Spleen (tissue), 7 donors: ENCODE measurements around the gene USP34.

Source experiments
- POLR2A ChIP-seq, 3 donors: fragments of 450-650 bp; IDR thresholded peaks; one replicate each; pipeline ENCODE4 v1.5.1; 2017; ENCODE audit warnings: antibody characterized with exemption in 3 of 3, mild to moderate bottlenecking in 1 of 3
- POLR2AphosphoS5 ChIP-seq, 3 donors: sonication (generic); formaldehyde crosslinking; IDR thresholded peaks; one replicate each; pipeline ENCODE4 v1.5.1; 2017; ENCODE audit warnings: antibody characterized with exemption in 3 of 3
- TF ChIP-seq, protein P1 (sequence below), 11 experiments: fragments of 200-600 bp in 7 of 11; fragments of 450-650 bp in 4 of 11; sonication (generic) in 4 of 11; IDR thresholded peaks in 8 of 11; conservative IDR thresholded peaks in 3 of 11; 1 replicate in 7 of 11; 2 replicates in 4 of 11; pipeline versions ENCODE4 v1.4.0 to v1.8.0; 2016 to 2021; ENCODE audit warnings: antibody characterized with exemption in 11 of 11, inconsistent platforms in 4 of 11, mild to moderate bottlenecking in 1 of 11
- donor health status: DM: no; HTN: no; CAD: no; lungs with moderate emphysema.
- donor health status: DM: no; HTN: no; CAD: no.
- donor health status: DM: no; HTN: no; CAD: no.

DNA sequence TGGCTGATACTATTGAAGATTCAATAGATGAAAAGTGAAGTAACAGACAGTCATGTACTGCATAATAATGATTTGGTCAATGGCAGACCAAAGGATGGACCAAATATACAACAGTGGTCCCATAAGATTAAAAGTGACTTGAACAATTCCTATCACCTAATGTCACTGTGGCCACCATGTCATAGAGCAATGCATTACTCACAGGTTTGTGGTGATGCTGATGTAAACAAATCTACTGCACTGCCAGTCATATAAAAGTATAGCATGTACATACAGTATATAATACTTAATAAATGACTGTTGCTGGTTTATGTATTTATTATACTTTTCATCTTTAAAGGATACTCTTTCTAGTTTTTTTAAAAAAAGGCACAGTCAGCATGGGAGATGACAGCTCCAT, 99.9 kb downstream of the USP34 start:
- TF ChIP-seq, protein P1, sequence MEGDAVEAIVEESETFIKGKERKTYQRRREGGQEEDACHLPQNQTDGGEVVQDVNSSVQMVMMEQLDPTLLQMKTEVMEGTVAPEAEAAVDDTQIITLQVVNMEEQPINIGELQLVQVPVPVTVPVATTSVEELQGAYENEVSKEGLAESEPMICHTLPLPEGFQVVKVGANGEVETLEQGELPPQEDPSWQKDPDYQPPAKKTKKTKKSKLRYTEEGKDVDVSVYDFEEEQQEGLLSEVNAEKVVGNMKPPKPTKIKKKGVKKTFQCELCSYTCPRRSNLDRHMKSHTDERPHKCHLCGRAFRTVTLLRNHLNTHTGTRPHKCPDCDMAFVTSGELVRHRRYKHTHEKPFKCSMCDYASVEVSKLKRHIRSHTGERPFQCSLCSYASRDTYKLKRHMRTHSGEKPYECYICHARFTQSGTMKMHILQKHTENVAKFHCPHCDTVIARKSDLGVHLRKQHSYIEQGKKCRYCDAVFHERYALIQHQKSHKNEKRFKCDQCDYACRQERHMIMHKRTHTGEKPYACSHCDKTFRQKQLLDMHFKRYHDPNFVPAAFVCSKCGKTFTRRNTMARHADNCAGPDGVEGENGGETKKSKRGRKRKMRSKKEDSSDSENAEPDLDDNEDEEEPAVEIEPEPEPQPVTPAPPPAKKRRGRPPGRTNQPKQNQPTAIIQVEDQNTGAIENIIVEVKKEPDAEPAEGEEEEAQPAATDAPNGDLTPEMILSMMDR (IDR thresholded peaks at IDR 0.05 in 8 of 11, conservative IDR thresholded peaks at IDR 0.05 in 3 of 11), result no peak
- TF ChIP-seq POLR2AphosphoS5 (IDR thresholded peaks at IDR 0.05) (no peak), POLR2A (IDR thresholded peaks at IDR 0.05) (no peak)
